Bronchial epithelial cell (primary cell): ENCODE results near the gene EML1. TPM values are rescaled to one million over a fixed set of nuclear protein-coding genes. Genes with fewer than 3 reads are reported as not detected.

ENCODE experiments used
- DNase-seq: peaks from one replicate; pipeline ENCODE4 v3.0.0-alpha.2; 2010; ENCODE audit warnings: low read depth
- FAIRE-seq: peaks from 2 replicates; lab custom pipeline; 2011; peaks lifted over from hg19 to GRCh38; lab: Jason Lieb, UNC
- H3K27me3 ChIP-seq: 2 replicates; pipeline ENCODE4 v1.5.1; 2011; ENCODE audit warnings: low read length; ENCODE audit not compliant: control insufficient read depth, insufficient read depth
- H3K36me3 ChIP-seq: 2 replicates; pipeline ENCODE4 v1.5.1; 2011; ENCODE audit warnings: low read length; ENCODE audit not compliant: control insufficient read depth, insufficient read depth
- H3K4me3 ChIP-seq: 2 replicates; pipeline ENCODE4 v1.5.1; 2011; ENCODE audit warnings: mild to moderate bottlenecking, low read depth, low read length, control low read depth
- CTCF ChIP-seq: IDR thresholded peaks from 2 replicates; pipeline ENCODE4 v1.5.1; 2011; ENCODE audit warnings: mild to moderate bottlenecking, moderate library complexity, low read length, control low read depth, inconsistent platforms; ENCODE audit not compliant: insufficient read depth, severe bottlenecking
- total RNA-seq: library from RNA; depleted of rRNA; stranded (reverse); fragments of >200 nt; gene quantifications from 2 replicates; pipeline ENCODE4 v1.2.1, GENCODE V29; 2014

EML1 gene
- total RNA-seq, 1 donor from 2014 or later: 1.8 TPM

GRCh38 chr14:99968941-99969340 is 175.7 kb downstream of the EML1 start:
- FAIRE-seq (no peak), DNase-seq (no peak)
- Histone ChIP-seq H3K4me3 (no peak overlapping the region), H3K36me3 (no peaks in the 10 kb centered on the region), H3K27me3 (peaks cover 3% of the 10 kb centered on the region)
- no peak for TF ChIP-seq CTCF

- Histone ChIP-seq H3K36me3 (no peaks in the 10 kb centered on the region), H3K27me3 (peaks cover 3% of the 10 kb centered on the region), H3K4me3 (no peak overlapping the region)
- no peak for TF ChIP-seq CTCF
- DNase-seq (no peak), FAIRE-seq (peak; percentile 36)
Observed at GRCh38 chr14:99969673-99970322, 176.6 kb downstream of the EML1 start.

GRCh38 chr14:99971087-99971940 is 178.1 kb downstream of the EML1 start:
- DNase-seq (peak; percentile 41), FAIRE-seq (no peak)
- no peaks in the 10 kb centered on the region for H3K36me3 ChIP-seq
- peaks cover 3% of the 10 kb centered on the region for H3K27me3 ChIP-seq
- H3K4me3 ChIP-seq: peak overlapping the region; percentile 83
- TF ChIP-seq CTCF: no peak

- FAIRE-seq: no peak
- Histone ChIP-seq H3K36me3 (no peaks in the 10 kb centered on the region), H3K27me3 (peaks cover 3% of the 10 kb centered on the region), H3K4me3 (peak overlapping the region; percentile 83)
- DNase-seq: no peak
- no peak for TF ChIP-seq CTCF
Observed at GRCh38 chr14:99971941-99972747, 178.9 kb downstream of the EML1 start.

- FAIRE-seq: no peak
Observed at GRCh38 chr14:99972748-99973466, 179.7 kb downstream of the EML1 start.

More at GRCh38 chr14:99972748-99973466, 179.7 kb downstream of the EML1 start:
- no peak for DNase-seq
- no peaks in the 10 kb centered on the region for H3K36me3 ChIP-seq
- H3K27me3 ChIP-seq: peaks cover 3% of the 10 kb centered on the region
- no peak for TF ChIP-seq CTCF
- H3K4me3 ChIP-seq: peak overlapping the region; percentile 83
